ENCODE results near the gene EFCAB8.
A peak's percentile ranks its signal among the peaks of the same experiment; 100 is the strongest.

The EFCAB8 gene

GRCh38 chr20:32989507-32990283 lies 131.0 kb downstream of the EFCAB8 start:
- no peak for DNase-seq

GRCh38 chr20:32990426-32990825 lies 131.7 kb downstream of the EFCAB8 start:
- DNase-seq = no peak

GRCh38 chr20:32991383-32991782 lies 132.7 kb downstream of the EFCAB8 start:
- DNase-seq = no peak

- no peak for DNase-seq
Observed at GRCh38 chr20:32991792-32992641, 133.3 kb downstream of the EFCAB8 start.

- no peak for DNase-seq
Observed at GRCh38 chr20:32993496-32994050, 134.8 kb downstream of the EFCAB8 start.

GRCh38 chr20:32995802-32996201 lies 137.1 kb downstream of the EFCAB8 start:
- no peak for DNase-seq

GRCh38 chr20:32997431-32997830 lies 138.7 kb downstream of the EFCAB8 start:
- no peak for DNase-seq

GRCh38 chr20:32999603-33000250 lies 141.0 kb downstream of the EFCAB8 start:
- DNase-seq = no peak

- no peak for DNase-seq
Observed at GRCh38 chr20:33000802-33001466, 142.2 kb downstream of the EFCAB8 start.

GRCh38 chr20:33002087-33002808 lies 143.5 kb downstream of the EFCAB8 start:
- DNase-seq = no peak

- no peak for DNase-seq
Observed at GRCh38 chr20:33004141-33004751, 145.5 kb downstream of the EFCAB8 start, which contains the start of gene SUN5. SUN5 (minus strand) TSS chr20:33004433; CDS start chr20:33004340, 93 bp downstream.

GRCh38 chr20:33005132-33005566 lies 146.4 kb downstream of the EFCAB8 start:
- peak; percentile 28 for DNase-seq

GRCh38 chr20:33005908-33006775 lies 147.4 kb downstream of the EFCAB8 start:
- no peak for DNase-seq

- DNase-seq = no peak
Observed at GRCh38 chr20:33006776-33007375, 148.2 kb downstream of the EFCAB8 start.

- no peak for DNase-seq
Observed at GRCh38 chr20:33007376-33008335, 148.9 kb downstream of the EFCAB8 start, which contains the start of gene BPIFB2. BPIFB2 (plus strand) TSS chr20:33007704; CDS start chr20:33008575, 871 bp downstream.

GRCh38 chr20:33008336-33009213 lies 149.9 kb downstream of the EFCAB8 start:
- no peak for DNase-seq

All from central memory CD4-positive, alpha-beta T cell (primary cell).